Lower leg skin (tissue), 4 donors: ENCODE data around the gene CCT8L2. TPM values are rescaled to one million over a fixed set of nuclear protein-coding genes. Genes with fewer than 3 reads are reported as not detected.
A peak's percentile ranks its signal among the peaks of the same experiment; 100 is the strongest.
"Not testable (repeated sequence)": the region's sequence is repeated elsewhere in the genome, so short reads cannot be mapped to it uniquely, and the experiment has no call there.

Source experiments
- DNase-seq, 2 donors: peaks; one replicate each; pipeline ENCODE4 v3.0.0-alpha.2; 2019; ENCODE audit warnings: low spot score in 2 of 2
- H3K4me3 ChIP-seq: fragments of 200-600 bp; sonication (generic); 2 replicates; pipeline ENCODE4 v1.5.1; 2017; ENCODE audit warnings: mild to moderate bottlenecking, low read depth; ENCODE audit not compliant: poor library complexity, severe bottlenecking
- CTCF ChIP-seq, 3 donors: fragments of 450-650 bp; IDR thresholded peaks; one replicate each; pipeline ENCODE4 v1.5.1; 2016; ENCODE audit warnings: antibody characterized with exemption in 3 of 3, mild to moderate bottlenecking in 3 of 3, moderate library complexity in 2 of 3
- POLR2A ChIP-seq, 2 donors: fragments of 450-650 bp; IDR thresholded peaks; one replicate each; pipeline ENCODE4 v1.6.1; 2016 to 2017; ENCODE audit warnings: antibody characterized with exemption in 2 of 2, mild to moderate bottlenecking in 1 of 2, moderate library complexity in 1 of 2
- WGBS, 2 donors: methylation state at CpG; one replicate each; pipeline ENCODE4 v1.1.5; 2018; 5-methylcytosine and 5-hydroxymethylcytosine counted together
- intact Hi-C: fragments of 100-400 bp; cut with DNase I; formaldehyde crosslinking; loops from one replicate; pipeline ENCODE4 v1.15.0; 2023; ENCODE audit warnings: low total_unique reads
- total RNA-seq, 4 donors: library from RNA; depleted of rRNA; stranded (reverse); fragments of >200 nt; gene quantifications; one replicate each; pipeline ENCODE4 v1.1.0, GENCODE V29; 2016

Gene CCT8L2
- total RNA-seq, 4 donors from 2014 or later = not detected

DNA sequence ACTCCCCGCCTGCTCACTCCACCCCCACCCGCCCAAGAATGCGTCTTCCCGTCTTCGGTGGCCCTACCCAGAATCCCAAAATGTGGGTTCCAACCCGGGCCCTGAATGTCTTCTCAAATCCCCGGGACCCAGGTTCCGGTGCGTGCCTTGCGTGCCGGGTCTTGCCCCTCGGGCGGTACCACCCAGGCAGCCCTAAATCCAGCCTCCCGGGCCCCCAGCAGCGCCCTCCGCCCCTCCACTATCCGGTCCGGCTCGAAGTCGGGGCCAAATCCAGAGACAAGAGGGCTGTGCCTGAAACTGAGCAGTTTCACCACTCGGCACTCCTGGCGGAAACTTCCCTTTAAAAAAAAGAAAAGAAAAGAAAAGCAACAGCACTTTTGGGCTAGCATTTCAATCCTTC, 16.3 kb upstream of the CCT8L2 start:
- TF ChIP-seq POLR2A (IDR thresholded peaks at IDR 0.05) (no peak), CTCF (IDR thresholded peaks at IDR 0.05) (no peak)
- no peak overlapping the region for H3K4me3 ChIP-seq
- DNase-seq = no peak
- intact Hi-C loops = no loop called here
- 4 to 11% methylated on average over 20 to 22 of the region's 22 CpGs for WGBS, 2 donors

DNA sequence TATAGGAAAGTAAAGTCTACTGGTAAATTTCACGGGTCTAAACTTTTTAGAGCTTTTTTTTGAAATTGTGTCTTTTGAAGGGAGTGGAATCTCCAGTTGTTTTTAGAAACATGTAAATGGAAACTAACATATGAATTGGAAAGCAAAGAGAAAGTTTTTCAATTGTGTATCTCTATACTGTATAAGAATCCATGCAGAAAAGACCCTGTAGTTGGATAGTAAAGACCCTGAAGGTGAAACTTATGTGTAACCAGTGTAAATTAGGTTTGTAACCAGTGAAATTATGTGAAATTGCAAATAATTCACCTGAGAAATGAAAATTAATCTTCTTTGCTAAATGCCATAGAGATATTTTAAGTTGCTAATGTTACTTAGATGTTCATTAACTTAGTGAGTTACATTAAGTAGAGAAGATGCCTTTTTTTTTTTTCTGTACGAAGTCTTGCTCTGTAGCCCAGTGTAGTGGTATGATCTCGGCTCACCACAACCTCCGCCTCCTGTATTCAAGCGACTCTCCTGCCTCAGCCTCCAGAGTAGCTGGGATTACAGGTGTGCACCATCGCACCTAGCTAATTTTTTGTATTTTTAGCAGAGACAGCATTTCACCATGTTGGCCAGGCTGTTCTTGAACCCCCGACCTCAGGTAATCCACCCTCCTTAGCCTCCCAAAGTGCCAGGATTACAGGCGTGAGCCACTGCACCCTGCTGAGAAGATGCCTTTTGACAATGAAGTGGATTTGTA, 11.8 kb upstream of the CCT8L2 start:
- DNase-seq, intact Hi-C loops, H3K4me3 ChIP-seq: not testable (repeated sequence)
- 65 to 66% methylated on average over 8 of the region's 8 CpGs for WGBS, 2 donors

DNA sequence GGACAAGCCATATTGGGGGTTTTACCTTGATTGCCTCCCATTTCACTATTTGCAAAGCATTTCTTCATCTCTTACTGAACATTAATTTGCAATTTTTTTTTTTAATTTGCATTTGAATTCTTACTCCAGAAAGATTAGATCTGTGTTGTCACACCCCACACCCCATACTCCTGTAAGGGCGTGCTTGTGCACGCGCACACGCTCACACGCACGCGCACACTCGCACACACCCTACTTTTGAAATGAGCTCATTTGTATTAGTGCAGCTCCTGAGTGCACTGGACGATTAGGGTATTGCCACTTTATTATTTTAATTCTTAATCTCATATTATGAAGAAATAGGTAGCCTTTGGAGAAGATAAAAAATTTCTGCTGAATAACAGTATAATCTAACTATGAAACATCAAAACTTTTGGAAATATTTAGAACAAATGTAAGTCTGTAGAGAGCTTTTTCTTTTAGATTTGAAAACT, 11.2 kb upstream of the CCT8L2 start:
- 13 to 24% methylated on average over 9 of the region's 9 CpGs for WGBS, 2 donors
- H3K4me3 ChIP-seq, DNase-seq, intact Hi-C loops: not testable (repeated sequence)

DNA sequence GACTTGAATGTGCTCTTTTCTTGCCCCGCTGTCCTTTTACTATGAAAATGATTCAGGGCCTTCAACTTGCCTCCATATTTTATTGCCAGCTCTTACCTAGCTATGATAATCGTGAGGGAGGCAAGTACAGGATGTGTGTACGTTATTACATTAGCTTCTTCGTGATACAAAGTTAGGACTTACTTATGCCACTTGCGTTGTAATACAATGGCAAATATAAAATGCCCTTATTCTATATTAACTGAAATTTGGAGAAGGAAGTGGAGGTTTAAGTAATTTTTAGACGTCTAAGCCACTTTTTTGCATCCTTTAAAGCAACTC, 10.8 kb upstream of the CCT8L2 start:
- intact Hi-C loops = no loop called here

DNA sequence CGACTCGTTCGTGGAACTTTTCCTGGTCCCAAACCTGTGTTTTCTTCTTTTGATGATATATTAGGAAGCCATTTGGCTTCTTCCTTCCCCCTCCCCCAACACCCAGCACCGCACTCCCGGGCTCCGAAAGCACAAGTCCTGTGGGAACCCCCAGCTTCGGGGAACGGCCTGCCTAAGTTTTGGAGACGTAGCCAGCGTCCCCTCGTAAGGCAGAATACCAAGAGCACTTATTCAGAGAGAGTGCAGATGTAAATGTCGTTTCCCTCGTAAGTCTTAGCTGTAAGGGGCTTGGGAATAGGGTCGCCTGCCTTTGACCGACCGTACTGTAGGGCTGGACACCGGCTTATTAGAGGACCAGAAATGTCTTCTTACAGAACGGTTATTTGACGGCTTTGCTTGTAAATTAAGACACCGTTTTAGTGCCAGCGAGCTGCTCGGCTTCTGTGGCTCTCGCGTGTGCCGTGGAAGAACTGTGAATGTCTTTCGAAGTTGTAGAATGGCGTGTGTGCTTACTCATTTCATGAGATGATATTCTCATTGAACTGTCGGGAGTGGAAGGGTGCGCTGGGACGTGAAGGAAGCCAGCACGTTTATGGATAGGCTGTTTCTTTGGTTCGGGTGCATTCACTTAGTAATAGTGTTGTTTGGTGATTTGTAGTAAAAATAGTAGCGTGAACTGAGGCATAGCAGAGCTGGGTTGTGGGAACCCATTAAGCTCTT, 10.3 kb upstream of the CCT8L2 start:
- peak overlapping the region; percentile 28 for H3K4me3 ChIP-seq
- DNase-seq, intact Hi-C loops: not testable (repeated sequence)
- 2 to 4% methylated on average over 33 of the region's 33 CpGs for WGBS, 2 donors

More for the DNA sequence above, 10.8 kb upstream of the CCT8L2 start:
- 8 to 10% methylated on average over 6 of the region's 6 CpGs for WGBS, 2 donors
- no peak for TF ChIP-seq POLR2A (IDR thresholded peaks at IDR 0.05)
- no peak for TF ChIP-seq CTCF (IDR thresholded peaks at IDR 0.05)
- no peak for DNase-seq
- no peak overlapping the region for H3K4me3 ChIP-seq

DNA sequence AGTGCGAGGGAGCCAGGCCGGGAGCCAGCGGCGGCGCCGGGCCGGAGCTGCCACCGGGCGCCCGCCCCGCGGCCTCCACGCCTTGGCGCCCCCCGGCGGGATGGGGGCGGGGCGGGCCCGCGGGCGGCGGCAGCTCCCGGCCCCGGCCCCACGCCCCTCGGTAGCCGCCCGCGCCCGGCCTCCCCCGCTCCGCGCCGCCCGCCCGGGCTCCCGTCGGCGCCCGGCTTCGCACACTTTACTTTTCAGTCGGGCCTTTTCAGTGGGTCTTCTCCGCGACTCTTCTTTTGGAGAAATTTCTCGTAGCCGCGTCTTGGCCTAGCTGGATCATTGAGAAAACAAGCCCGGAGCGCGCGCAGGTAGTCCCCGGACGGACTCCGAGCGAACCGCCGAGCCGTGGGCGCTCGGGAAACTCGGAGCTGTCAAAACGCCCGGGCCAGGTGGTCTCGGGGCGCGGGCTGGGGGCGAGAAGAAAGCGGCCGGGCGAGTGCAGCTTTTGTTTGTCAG, 9.7 kb upstream of the CCT8L2 start:
- DNase-seq, intact Hi-C loops: not testable (repeated sequence)
- peak overlapping the region; percentile 59 for H3K4me3 ChIP-seq
- WGBS, 2 donors = 1 to 3% methylated on average over 21 to 41 of the region's 70 CpGs

GRCh38 chr22:16601437-16602223, 9.0 kb upstream of the CCT8L2 start:
- WGBS, 2 donors = 1 to 5% methylated on average over 11 to 23 of the region's 100 CpGs
- no peak for TF ChIP-seq CTCF (IDR thresholded peaks at IDR 0.05)
- no peak for TF ChIP-seq POLR2A (IDR thresholded peaks at IDR 0.05)
- H3K4me3 ChIP-seq = peak overlapping the region; percentile 59
- intact Hi-C loops = no loop called here
- DNase-seq = no peak

GRCh38 chr22:16600644-16601436, 8.2 kb upstream of the CCT8L2 start:
- peak overlapping the region; percentile 59 for H3K4me3 ChIP-seq
- WGBS, 2 donors = 6 to 8% methylated on average over 38 to 47 of the region's 71 CpGs
- intact Hi-C loops = not testable (repeated sequence)
- DNase-seq = peak; percentile 43 to 91

GRCh38 chr22:16599648-16600047, 7.0 kb upstream of the CCT8L2 start:
- H3K4me3 ChIP-seq, DNase-seq, intact Hi-C loops: not testable (repeated sequence)
- 33 to 34% methylated on average over 4 of the region's 4 CpGs for WGBS, 2 donors

GRCh38 chr22:16595251-16595650, 2.6 kb upstream of the CCT8L2 start:
- DNase-seq = peak in 1 of 2 donors; percentile 78
- WGBS, 2 donors = 88 to 93% methylated on average over 8 of the region's 8 CpGs
- H3K4me3 ChIP-seq, intact Hi-C loops: not testable (repeated sequence)
